ENCODE data around the gene CD6.

DNA sequence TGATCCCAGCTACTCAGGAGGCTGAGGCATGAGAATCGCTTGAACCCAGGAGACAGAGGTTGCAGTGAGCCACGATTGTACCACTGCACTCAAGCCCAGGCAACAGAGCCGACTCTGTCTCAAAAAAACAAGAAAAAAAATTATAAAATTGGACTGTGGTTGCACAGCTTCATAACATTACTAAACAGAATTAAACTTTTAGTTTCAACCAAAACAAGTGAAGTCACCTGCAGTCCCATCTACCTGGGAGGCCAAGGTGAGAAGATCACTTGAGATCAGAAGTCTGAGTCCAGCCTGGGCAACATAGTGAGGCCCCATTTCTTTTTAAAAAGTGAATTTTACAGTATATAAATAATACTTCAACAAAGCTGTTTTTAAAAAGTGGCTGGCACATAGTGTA, 83.0 kb downstream of the CD6 start:
- TF ChIP-seq CTCF (IDR thresholded peaks at IDR 0.05; ENCODE audit: borderline replicate concordance, extremely low read depth, low read length, poor library complexity, severe bottlenecking) (no peak), EZH2 (IDR thresholded peaks at IDR 0.05; ENCODE audit: borderline replicate concordance, low read depth, low read length, severe bottlenecking) (no peak)

All from DND-41 (cell line).